ENCODE results near the gene FICD.

FICD gene

DNA sequence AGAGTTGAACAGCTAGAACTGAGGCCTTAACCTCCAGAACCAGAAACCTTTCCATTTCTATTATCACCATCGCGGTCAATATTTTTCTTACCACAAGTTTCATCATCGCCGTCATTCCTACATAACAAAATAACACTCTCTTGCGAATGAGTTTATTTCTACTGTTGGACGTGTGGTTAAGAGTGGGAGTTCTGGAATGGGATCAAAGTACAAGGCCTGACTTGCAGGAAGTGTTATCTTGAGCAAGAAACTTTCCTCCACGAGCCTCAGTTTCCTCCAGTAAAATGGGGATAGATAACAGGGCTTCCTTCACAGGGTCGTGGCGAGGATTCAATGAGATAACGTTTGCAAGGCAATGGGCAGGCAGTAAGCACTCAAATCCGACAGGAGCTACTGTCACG is 45.2 kb downstream of the FICD start:
- peak overlapping the region; percentile 92 for H3K27ac ChIP-seq
- TF ChIP-seq, protein P1, sequence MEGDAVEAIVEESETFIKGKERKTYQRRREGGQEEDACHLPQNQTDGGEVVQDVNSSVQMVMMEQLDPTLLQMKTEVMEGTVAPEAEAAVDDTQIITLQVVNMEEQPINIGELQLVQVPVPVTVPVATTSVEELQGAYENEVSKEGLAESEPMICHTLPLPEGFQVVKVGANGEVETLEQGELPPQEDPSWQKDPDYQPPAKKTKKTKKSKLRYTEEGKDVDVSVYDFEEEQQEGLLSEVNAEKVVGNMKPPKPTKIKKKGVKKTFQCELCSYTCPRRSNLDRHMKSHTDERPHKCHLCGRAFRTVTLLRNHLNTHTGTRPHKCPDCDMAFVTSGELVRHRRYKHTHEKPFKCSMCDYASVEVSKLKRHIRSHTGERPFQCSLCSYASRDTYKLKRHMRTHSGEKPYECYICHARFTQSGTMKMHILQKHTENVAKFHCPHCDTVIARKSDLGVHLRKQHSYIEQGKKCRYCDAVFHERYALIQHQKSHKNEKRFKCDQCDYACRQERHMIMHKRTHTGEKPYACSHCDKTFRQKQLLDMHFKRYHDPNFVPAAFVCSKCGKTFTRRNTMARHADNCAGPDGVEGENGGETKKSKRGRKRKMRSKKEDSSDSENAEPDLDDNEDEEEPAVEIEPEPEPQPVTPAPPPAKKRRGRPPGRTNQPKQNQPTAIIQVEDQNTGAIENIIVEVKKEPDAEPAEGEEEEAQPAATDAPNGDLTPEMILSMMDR (conservative IDR thresholded peaks at IDR 0.05) = no peak
- no peak for TF ChIP-seq ZFX (IDR thresholded peaks at IDR 0.05)

DNA sequence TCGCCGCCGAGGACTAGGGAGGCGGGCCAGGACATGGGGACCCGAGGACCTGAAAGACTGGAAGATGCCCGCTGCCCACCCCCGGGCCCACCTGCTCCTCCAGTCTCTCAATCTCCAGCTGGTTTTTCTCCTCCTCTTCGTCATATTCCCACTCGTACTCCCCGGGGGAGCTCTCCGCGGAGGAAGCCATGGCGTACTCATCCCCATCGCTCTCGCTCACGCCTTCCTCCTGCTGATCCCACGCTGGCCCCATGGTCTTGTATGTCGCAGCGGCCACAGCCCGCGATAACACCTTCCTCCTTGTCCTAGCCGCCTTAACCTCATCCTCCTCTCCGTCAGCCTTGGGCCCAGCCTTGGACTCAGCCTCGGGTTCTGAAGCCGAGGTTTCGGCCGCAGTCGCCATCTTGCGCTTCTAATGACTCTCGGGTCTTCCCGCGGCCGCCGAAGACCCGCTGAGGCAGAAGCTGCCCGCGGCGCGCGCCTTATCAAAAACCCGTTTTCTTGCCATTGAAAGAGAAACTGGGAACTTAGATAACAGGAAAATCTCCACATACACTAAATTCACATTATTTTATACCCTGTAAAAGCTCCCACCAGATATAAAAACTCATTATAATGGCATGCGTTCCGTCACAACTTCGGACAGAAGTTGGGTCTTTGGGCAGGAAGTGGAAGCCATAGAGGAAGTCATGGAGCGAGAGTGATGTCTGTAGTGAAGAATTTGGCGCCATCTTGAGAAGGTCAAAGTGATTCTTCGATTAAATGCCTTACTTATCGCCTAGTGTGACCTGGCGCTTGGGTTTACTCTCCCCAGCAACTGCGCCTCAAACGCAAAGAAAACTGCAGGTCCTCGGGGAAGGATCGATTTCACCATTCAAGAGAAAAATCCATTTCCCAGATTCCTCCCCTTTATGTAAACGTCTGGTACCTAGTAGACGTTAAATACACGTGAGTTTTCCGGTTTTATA is 46.0 kb downstream of the FICD start, which contains the start of gene SART3:
Gene SART3, minus strand, starts transcription at position 422 of the 968 bp plus-strand sequence. Its CDS starts 19 bp downstream, at position 403.
- H3K27ac ChIP-seq = peak within 1 kb of the TSS; percentile 92
- TF ChIP-seq ZFX (IDR thresholded peaks at IDR 0.05) = no peak; the same call in 1 of the 2 replicates
- TF ChIP-seq, protein P1 (conservative IDR thresholded peaks at IDR 0.05) = no peak

DNA sequence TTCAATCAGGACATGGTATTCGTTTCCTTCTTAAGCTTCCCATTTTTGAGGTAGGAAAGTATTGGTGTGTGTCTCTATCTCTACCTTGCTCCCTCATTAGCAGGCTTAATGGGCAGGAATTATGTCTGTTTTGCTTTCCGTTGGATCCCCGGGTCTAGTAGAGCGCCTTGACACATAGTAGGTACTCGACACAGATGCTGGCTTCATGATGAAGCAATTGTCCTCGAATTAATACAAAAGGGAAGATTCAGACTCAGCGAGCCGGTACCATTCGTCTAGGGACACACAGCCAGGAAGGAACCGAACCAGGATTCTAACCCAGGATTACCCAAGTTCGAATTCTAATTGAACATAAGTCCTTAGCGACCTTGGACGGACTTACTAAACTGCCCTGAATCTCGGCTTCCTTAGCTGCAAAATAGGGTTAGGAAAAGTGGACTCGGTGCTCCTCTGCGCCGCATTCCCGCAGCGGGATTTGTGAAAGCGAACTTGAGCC is 46.8 kb downstream of the FICD start:
- peak overlapping the region; percentile 92 for H3K27ac ChIP-seq
- TF ChIP-seq, protein P1 (conservative IDR thresholded peaks at IDR 0.05) = no peak
- TF ChIP-seq ZFX (IDR thresholded peaks at IDR 0.05) = no peak

DNA sequence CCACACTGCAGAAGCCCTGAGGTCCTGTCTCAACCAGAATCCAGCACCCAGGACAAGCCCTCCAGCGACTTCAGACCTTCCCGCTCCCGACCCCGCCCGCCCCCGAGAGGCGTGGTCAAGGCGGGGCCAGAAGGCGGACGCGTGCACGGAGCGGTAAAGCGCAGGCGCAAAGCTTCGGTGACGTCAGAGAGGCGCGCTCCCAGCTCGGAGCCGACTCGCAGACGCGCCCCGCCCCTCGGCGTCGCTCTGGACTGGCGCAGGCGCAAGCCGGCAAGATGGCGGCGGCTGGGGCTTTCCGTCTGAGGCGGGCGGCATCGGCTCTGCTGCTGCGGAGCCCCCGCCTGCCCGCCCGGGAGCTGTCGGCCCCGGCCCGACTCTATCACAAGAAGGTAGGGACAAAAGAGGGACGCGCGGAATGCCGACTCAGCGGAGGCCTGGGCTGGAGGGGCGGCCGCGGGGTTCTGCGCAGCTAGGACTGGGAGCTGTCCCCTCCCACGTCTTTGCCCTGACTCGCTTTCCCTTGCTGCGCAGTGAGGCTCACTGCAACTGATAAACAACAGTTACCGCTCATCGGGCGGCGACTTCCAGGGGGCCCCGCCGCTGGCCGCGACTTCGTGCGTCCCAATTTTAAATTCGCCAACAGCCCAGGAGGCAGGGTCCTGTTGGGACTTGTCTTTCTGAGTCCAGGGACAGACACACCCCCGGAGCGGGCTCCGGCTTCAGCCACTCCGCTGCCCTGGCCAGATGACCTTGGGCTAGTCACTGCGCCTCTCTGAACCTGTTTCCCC is 47.5 kb downstream of the FICD start, which contains the start of gene ISCU:
Gene ISCU, plus strand, starts transcription at position 249 of the 788 bp plus-strand sequence. Its CDS starts 27 bp downstream, at position 276.
- TF ChIP-seq, protein P1 (conservative IDR thresholded peaks at IDR 0.05) = no peak
- TF ChIP-seq ZFX (IDR thresholded peaks at IDR 0.05) = no peak
- peak within 1 kb of the TSS; percentile 92 for H3K27ac ChIP-seq

DNA sequence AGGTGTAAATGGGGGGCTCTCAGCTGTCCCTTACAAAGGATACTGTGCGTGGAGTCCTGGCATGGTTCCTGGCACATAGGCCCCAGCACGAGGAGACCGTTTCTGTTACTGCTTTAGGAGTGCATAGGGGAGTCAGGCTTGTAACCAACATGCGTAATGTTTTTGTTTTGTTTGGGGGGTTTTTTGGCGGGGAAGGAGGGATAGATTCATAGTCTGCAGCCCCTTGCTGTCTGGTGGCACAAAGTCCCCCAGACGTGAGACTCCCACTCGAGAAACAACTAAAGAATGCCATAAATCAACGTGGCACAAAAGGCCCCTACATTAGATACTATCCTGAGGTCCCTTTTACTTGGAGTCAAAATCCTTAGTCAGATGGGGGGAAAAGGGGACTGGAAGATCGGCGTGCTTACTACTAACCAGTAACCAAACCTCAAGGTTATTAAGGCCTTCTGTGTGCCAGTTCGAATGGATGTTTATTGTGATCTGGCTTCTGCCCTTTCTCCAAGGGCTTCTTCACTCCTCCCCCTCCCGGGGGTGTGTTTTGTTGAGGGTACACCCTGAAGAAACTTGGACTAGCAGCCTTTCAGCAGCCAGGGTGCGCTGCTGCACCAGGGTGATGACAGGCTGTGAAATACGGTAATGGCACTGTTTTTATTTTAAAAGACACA is 48.2 kb downstream of the FICD start:
- TF ChIP-seq, protein P1 (conservative IDR thresholded peaks at IDR 0.05) = peak; percentile 84
- no peak for TF ChIP-seq ZFX (IDR thresholded peaks at IDR 0.05)
- H3K27ac ChIP-seq = peak overlapping the region; percentile 92

DNA sequence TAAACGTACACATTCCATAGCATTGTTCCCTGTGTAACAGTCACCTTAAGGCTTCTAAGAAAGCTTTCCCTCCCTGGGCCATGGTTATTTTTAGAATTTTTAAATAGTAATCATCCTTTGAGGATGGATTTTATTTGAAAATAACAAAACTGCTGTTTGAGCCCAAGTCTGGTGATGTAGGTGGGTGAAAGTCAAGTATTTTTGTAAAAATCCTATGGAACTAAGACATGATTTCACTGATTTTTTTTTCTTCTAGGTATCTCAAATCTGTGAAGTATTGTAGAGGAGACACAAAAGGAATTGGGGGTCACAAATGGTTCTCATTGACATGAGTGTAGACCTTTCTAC is 48.7 kb downstream of the FICD start:
- H3K27ac ChIP-seq = peak overlapping the region; percentile 92; the same call in 1 of the 2 replicates
- TF ChIP-seq, protein P1 (conservative IDR thresholded peaks at IDR 0.05) = peak; percentile 62
- no peak for TF ChIP-seq ZFX (IDR thresholded peaks at IDR 0.05)

All from C4-2B (cell line).